GM23338 (cell line): ENCODE data around the gene FHIT. TPM values are rescaled to one million over a fixed set of nuclear protein-coding genes. Genes with fewer than 3 reads are reported as not detected.

Source experiments
- ATAC-seq: fragments of 200-7000 bp; cut with Tn5 transposase; 3 replicates; pipeline ENCODE4 v1.9.1; 2020
- DNase-seq: peaks from one replicate; pipeline ENCODE4 v3.0.0-alpha.2; 2015; ENCODE audit warnings: low spot score
- H2AFZ ChIP-seq: fragments of 200-600 bp; sonication (generic); 2 replicates; pipeline ENCODE4 v1.8.0; 2016; ENCODE audit warnings: antibody characterized with exemption, mild to moderate bottlenecking, moderate library complexity
- H3F3A ChIP-seq: fragments of 200-600 bp; sonication (generic); replicated peaks from 2 replicates; pipeline ENCODE4 v1.8.0; 2017; ENCODE audit warnings: antibody characterized with exemption, mixed run types, low read depth
- H3K27ac ChIP-seq: fragments of 200-600 bp; sonication (generic); 2 replicates; pipeline ENCODE4 v1.6.1; 2016; ENCODE audit warnings: low read depth
- H3K27me3 ChIP-seq: fragments of 200-600 bp; sonication (generic); 2 replicates; pipeline ENCODE4 v1.8.0; 2016; ENCODE audit warnings: mild to moderate bottlenecking, mixed run types, moderate library complexity; ENCODE audit not compliant: insufficient read depth
- H3K36me3 ChIP-seq: fragments of 200-600 bp; sonication (generic); 2 replicates; pipeline ENCODE4 v1.8.0; 2016; ENCODE audit warnings: mild to moderate bottlenecking; ENCODE audit not compliant: insufficient read depth
- H3K4me1 ChIP-seq: fragments of 200-600 bp; sonication (generic); 2 replicates; pipeline ENCODE4 v1.8.0; 2016; ENCODE audit warnings: mild to moderate bottlenecking, moderate library complexity; ENCODE audit not compliant: insufficient read depth
- H3K4me2 ChIP-seq: fragments of 200-600 bp; sonication (generic); 2 replicates; pipeline ENCODE4 v1.7.1; 2017; ENCODE audit warnings: mixed run types
- H3K4me3 ChIP-seq: fragments of 200-600 bp; sonication (generic); 2 replicates; pipeline ENCODE4 v1.6.1; 2016; ENCODE audit warnings: mixed run types
- H3K79me2 ChIP-seq: fragments of 200-600 bp; sonication (generic); replicated peaks from 2 replicates; pipeline ENCODE4 v1.8.0; 2017; ENCODE audit warnings: mild to moderate bottlenecking; ENCODE audit not compliant: insufficient read depth
- H3K9me2 ChIP-seq: fragments of 200-600 bp; sonication (generic); 2 replicates; pipeline ENCODE4 v1.8.0; 2017; ENCODE audit not compliant: insufficient read depth
- H4K20me1 ChIP-seq: fragments of 200-600 bp; sonication (generic); replicated peaks from 2 replicates; pipeline ENCODE4 v1.8.0; 2017; ENCODE audit warnings: mild to moderate bottlenecking; ENCODE audit not compliant: insufficient read depth
- H3K27ac Mint-ChIP-seq: 2 replicates; pipeline ENCODE4 v1.8.0; 2020; ENCODE audit warnings: inconsistent platforms, mild to moderate bottlenecking, moderate library complexity, mixed read lengths
- H3K27me3 Mint-ChIP-seq: 3 replicates; pipeline ENCODE4 v1.8.0; 2022; ENCODE audit warnings: low read depth, mild to moderate bottlenecking, moderate library complexity, mixed read lengths, inconsistent platforms; ENCODE audit not compliant: insufficient read depth, poor library complexity
- H3K36me3 Mint-ChIP-seq: 3 replicates; pipeline ENCODE4 v1.8.0; 2021; ENCODE audit warnings: low read depth, mild to moderate bottlenecking, inconsistent platforms, moderate library complexity, mixed read lengths
- H3K4me1 Mint-ChIP-seq: 3 replicates; pipeline ENCODE4 v1.8.0; 2020; ENCODE audit warnings: mild to moderate bottlenecking, inconsistent platforms, mixed read lengths
- H3K4me3 Mint-ChIP-seq: 3 replicates; pipeline ENCODE4 v1.8.0; 2021; ENCODE audit warnings: moderate library complexity, mild to moderate bottlenecking, inconsistent platforms, mixed read lengths
- H3K9me3 Mint-ChIP-seq: 3 replicates; pipeline ENCODE4 v1.8.0; 2020; ENCODE audit warnings: moderate library complexity, mild to moderate bottlenecking, inconsistent platforms, mixed read lengths
- CREB1 ChIP-seq: fragments of 250-450 bp; sonication (Bioruptor Pico); IDR thresholded peaks from 2 replicates; pipeline ENCODE4 v1.5.0; 2020; ENCODE audit warnings: low read depth, mild to moderate bottlenecking, moderate library complexity
- EZH2 ChIP-seq: fragments of 200-600 bp; sonication (generic); IDR thresholded peaks from one replicate; pipeline ENCODE4 v1.8.0; 2017; ENCODE audit warnings: antibody characterized with exemption, mild to moderate bottlenecking, low read depth; ENCODE audit not compliant: unreplicated experiment
- EZH2phosphoT487 ChIP-seq: fragments of 200-600 bp; sonication (generic); IDR thresholded peaks from one replicate; pipeline ENCODE4 v1.8.1; 2018; ENCODE audit warnings: antibody characterized with exemption; ENCODE audit not compliant: unreplicated experiment
- JUNB ChIP-seq: IDR thresholded peaks from one replicate; pipeline ENCODE4 v1.6.1; 2016; ENCODE audit warnings: antibody characterized with exemption; ENCODE audit not compliant: unreplicated experiment
- NANOG ChIP-seq: IDR thresholded peaks from 2 replicates; pipeline ENCODE4 v1.6.1; 2016; ENCODE audit warnings: antibody characterized with exemption, borderline replicate concordance
- POLR2AphosphoS5 ChIP-seq: IDR thresholded peaks from 2 replicates; pipeline ENCODE4 v1.6.1; 2016; ENCODE audit warnings: antibody characterized with exemption, low read depth
- STAT1 ChIP-seq: IDR thresholded peaks from one replicate; pipeline ENCODE4 v1.6.1; 2016; ENCODE audit warnings: antibody characterized with exemption; ENCODE audit not compliant: unreplicated experiment
- ZNF114 ChIP-seq: fragments of 250-450 bp; sonication (Bioruptor Pico); IDR thresholded peaks from 2 replicates; pipeline ENCODE4 v1.5.0; 2020; ENCODE audit warnings: mild to moderate bottlenecking, moderate library complexity
- ZNF331 ChIP-seq: fragments of 250-450 bp; sonication (Bioruptor Pico); IDR thresholded peaks from 2 replicates; pipeline ENCODE4 v1.5.0; 2020; ENCODE audit warnings: low read depth, mild to moderate bottlenecking, moderate library complexity
- polyA plus RNA-seq: library from polyadenylated mRNA; unstranded; fragments of >200 nt; fragmentation: Nextera tagmentation; extraction: Ambion mirVana; gene quantifications from 2 replicates; pipeline ENCODE4 v1.2.1, GENCODE V29; 2016
- total RNA-seq: library from RNA; depleted of rRNA; stranded (reverse); fragments of >200 nt; shearing (Covaris generic); gene quantifications from 2 replicates; pipeline ENCODE4 v1.2.3, GENCODE V29; 2014
- TF ChIP-seq, protein P1 (sequence below), 2 experiments: fragments of 200-600 bp in 1 of 2; sonication (generic) in 1 of 2; conservative IDR thresholded peaks; 2 replicates each; pipeline versions ENCODE4 v1.5.1 to v1.6.1; 2016 to 2017; ENCODE audit warnings: antibody characterized with exemption in 2 of 2, low read depth in 2 of 2, mild to moderate bottlenecking in 2 of 2, moderate library complexity in 1 of 2
- TF ChIP-seq, protein P2 (sequence below): IDR thresholded peaks from 2 replicates; pipeline ENCODE4 v1.6.1; 2016; ENCODE audit warnings: antibody characterized with exemption
- TF ChIP-seq, protein P3 (sequence below): fragments of 250-450 bp; sonication (Bioruptor Pico); IDR thresholded peaks from 2 replicates; pipeline ENCODE4 v1.5.0; 2020; ENCODE audit warnings: mild to moderate bottlenecking, moderate library complexity

FHIT gene
- total and polyA plus RNA-seq, 2 experiments from 2014 or later: 3.0 to 8.3 TPM

DNA sequence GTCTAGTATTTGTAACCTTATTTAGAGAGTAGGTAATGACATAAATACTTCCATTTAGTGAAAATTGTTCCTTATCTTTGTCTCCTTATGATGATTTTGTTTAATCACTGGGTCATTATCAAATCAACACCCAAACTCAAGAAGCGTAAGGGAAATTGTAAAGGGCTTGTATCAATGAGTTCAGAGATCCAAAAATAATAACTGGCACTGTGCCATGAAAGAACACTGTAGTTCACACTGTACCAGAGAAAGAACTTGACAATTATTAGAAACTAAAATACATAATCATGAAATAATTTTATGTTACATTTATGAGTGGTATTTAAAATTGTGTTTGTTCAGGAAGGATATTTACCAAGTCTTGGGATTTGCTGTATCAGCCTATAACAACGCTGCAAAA is 895.4 kb downstream of the FHIT start (continued):
- TF ChIP-seq CREB1 (CRISPR knock-in tag) (no peak), EZH2phosphoT487 (no peak), EZH2 (no peak), ZNF114 (CRISPR knock-in tag) (no peak)
- TF ChIP-seq, protein P1, sequence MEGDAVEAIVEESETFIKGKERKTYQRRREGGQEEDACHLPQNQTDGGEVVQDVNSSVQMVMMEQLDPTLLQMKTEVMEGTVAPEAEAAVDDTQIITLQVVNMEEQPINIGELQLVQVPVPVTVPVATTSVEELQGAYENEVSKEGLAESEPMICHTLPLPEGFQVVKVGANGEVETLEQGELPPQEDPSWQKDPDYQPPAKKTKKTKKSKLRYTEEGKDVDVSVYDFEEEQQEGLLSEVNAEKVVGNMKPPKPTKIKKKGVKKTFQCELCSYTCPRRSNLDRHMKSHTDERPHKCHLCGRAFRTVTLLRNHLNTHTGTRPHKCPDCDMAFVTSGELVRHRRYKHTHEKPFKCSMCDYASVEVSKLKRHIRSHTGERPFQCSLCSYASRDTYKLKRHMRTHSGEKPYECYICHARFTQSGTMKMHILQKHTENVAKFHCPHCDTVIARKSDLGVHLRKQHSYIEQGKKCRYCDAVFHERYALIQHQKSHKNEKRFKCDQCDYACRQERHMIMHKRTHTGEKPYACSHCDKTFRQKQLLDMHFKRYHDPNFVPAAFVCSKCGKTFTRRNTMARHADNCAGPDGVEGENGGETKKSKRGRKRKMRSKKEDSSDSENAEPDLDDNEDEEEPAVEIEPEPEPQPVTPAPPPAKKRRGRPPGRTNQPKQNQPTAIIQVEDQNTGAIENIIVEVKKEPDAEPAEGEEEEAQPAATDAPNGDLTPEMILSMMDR (conservative IDR thresholded peaks at IDR 0.05; ENCODE audit: low read depth in 2 of 2): no peak
- TF ChIP-seq, protein P2, sequence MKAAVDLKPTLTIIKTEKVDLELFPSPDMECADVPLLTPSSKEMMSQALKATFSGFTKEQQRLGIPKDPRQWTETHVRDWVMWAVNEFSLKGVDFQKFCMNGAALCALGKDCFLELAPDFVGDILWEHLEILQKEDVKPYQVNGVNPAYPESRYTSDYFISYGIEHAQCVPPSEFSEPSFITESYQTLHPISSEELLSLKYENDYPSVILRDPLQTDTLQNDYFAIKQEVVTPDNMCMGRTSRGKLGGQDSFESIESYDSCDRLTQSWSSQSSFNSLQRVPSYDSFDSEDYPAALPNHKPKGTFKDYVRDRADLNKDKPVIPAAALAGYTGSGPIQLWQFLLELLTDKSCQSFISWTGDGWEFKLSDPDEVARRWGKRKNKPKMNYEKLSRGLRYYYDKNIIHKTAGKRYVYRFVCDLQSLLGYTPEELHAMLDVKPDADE: no peak

DNA sequence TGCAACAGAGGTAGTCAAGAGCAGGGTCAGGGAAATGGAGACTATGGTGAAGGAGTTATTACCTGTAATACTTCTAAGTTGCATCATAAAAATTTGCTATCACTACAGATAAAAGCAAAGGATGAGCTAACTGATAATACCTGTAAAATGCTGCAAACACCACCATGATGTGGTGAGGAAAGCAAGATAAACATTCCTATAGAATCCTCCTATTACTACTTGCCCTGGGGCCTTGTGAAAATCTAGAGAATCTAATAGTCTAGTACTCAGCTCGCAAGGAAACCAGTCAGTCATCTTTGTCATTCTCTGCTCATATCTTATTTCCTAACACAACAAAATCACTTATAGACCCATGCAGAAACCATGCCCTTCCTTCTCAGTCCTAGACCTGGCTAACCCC is 899.8 kb downstream of the FHIT start:
- ATAC-seq (no peak), DNase-seq (no peak)
- Mint-ChIP-seq H3K9me3 (no peaks in the 10 kb centered on the region), H3K4me3 (no peak overlapping the region), H3K27ac (no peak overlapping the region), H3K4me1 (peaks cover 6% of the 10 kb centered on the region; the same call in 2 of the 3 replicates), H3K36me3 (no peaks in the 10 kb centered on the region), H3K27me3 (no peaks in the 10 kb centered on the region)
- no peaks in the 10 kb centered on the region for H4K20me1 ChIP-seq
- no peaks in the 10 kb centered on the region for H3F3A ChIP-seq
- no peaks in the 10 kb centered on the region for H3K4me1 ChIP-seq
- H3K36me3 ChIP-seq: no peaks in the 10 kb centered on the region
- no peaks in the 10 kb centered on the region for H3K79me2 ChIP-seq
- no peak overlapping the region for H3K27ac ChIP-seq
- no peak overlapping the region for H3K4me3 ChIP-seq
- 0 out of 2 replicates have a peak, but pooled peaks cover 5% of the 10 kb centered on the region for H3K9me2 ChIP-seq
- no peak overlapping the region for H3K4me2 ChIP-seq
- H2AFZ ChIP-seq: no peak overlapping the region
- no peaks in the 10 kb centered on the region for H3K27me3 ChIP-seq
- TF ChIP-seq STAT1: no peak
- TF ChIP-seq, protein P2: no peak
- no peak for TF ChIP-seq JUNB
- no peak for TF ChIP-seq ZNF114 (CRISPR knock-in tag)
- no peak for TF ChIP-seq CREB1 (CRISPR knock-in tag)
- TF ChIP-seq, protein P3, sequence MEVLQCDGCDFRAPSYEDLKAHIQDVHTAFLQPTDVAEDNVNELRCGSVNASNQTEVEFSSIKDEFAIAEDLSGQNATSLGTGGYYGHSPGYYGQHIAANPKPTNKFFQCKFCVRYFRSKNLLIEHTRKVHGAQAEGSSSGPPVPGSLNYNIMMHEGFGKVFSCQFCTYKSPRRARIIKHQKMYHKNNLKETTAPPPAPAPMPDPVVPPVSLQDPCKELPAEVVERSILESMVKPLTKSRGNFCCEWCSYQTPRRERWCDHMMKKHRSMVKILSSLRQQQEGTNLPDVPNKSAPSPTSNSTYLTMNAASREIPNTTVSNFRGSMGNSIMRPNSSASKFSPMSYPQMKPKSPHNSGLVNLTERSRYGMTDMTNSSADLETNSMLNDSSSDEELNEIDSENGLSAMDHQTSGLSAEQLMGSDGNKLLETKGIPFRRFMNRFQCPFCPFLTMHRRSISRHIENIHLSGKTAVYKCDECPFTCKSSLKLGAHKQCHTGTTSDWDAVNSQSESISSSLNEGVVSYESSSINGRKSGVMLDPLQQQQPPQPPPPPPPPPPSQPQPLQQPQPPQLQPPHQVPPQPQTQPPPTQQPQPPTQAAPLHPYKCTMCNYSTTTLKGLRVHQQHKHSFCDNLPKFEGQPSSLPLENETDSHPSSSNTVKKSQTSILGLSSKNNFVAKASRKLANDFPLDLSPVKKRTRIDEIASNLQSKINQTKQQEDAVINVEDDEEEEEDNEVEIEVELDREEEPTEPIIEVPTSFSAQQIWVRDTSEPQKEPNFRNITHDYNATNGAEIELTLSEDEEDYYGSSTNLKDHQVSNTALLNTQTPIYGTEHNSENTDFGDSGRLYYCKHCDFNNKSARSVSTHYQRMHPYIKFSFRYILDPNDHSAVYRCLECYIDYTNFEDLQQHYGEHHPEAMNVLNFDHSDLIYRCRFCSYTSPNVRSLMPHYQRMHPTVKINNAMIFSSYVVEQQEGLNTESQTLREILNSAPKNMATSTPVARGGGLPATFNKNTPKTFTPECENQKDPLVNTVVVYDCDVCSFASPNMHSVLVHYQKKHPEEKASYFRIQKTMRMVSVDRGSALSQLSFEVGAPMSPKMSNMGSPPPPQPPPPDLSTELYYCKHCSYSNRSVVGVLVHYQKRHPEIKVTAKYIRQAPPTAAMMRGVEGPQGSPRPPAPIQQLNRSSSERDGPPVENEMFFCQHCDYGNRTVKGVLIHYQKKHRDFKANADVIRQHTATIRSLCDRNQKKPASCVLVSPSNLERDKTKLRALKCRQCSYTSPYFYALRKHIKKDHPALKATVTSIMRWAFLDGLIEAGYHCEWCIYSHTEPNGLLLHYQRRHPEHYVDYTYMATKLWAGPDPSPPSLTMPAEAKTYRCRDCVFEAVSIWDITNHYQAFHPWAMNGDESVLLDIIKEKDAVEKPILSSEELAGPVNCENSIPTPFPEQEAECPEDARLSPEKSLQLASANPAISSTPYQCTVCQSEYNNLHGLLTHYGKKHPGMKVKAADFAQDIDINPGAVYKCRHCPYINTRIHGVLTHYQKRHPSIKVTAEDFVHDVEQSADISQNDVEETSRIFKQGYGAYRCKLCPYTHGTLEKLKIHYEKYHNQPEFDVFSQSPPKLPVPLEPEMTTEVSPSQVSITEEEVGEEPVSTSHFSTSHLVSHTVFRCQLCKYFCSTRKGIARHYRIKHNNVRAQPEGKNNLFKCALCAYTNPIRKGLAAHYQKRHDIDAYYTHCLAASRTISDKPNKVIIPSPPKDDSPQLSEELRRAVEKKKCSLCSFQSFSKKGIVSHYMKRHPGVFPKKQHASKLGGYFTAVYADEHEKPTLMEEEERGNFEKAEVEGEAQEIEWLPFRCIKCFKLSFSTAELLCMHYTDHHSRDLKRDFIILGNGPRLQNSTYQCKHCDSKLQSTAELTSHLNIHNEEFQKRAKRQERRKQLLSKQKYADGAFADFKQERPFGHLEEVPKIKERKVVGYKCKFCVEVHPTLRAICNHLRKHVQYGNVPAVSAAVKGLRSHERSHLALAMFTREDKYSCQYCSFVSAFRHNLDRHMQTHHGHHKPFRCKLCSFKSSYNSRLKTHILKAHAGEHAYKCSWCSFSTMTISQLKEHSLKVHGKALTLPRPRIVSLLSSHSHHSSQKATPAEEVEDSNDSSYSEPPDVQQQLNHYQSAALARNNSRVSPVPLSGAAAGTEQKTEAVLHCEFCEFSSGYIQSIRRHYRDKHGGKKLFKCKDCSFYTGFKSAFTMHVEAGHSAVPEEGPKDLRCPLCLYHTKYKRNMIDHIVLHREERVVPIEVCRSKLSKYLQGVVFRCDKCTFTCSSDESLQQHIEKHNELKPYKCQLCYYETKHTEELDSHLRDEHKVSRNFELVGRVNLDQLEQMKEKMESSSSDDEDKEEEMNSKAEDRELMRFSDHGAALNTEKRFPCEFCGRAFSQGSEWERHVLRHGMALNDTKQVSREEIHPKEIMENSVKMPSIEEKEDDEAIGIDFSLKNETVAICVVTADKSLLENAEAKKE (CRISPR knock-in tag): no peak
- TF ChIP-seq ZNF331 (CRISPR knock-in tag): no peak
- no peak for TF ChIP-seq POLR2AphosphoS5
- TF ChIP-seq EZH2: no peak
- no peak for TF ChIP-seq EZH2phosphoT487
- no peak for TF ChIP-seq NANOG
- TF ChIP-seq, protein P1 (conservative IDR thresholded peaks at IDR 0.05; ENCODE audit: low read depth in 2 of 2): no peak
